ENCODE measurements around the gene NEDD4L.

- TF ChIP-seq CTCF (tag by site-specific recombination; IDR thresholded peaks at IDR 0.05) (no peak), SP7 (tag by site-specific recombination; IDR thresholded peaks at IDR 0.05) (no peak), ZNF48 (tag by site-specific recombination; IDR thresholded peaks at IDR 0.05) (no peak), ZNF704 (tag by site-specific recombination; IDR thresholded peaks at IDR 0.05) (no peak), BCL11A (tag by site-specific recombination; IDR thresholded peaks at IDR 0.05; ENCODE audit: low read depth) (no peak), ZNF660 (tag by site-specific recombination; IDR thresholded peaks at IDR 0.05) (no peak), ZNF76 (tag by site-specific recombination; IDR thresholded peaks at IDR 0.05; ENCODE audit: borderline replicate concordance, low read depth) (no peak), WT1 (tag by site-specific recombination; IDR thresholded peaks at IDR 0.05) (no peak)
- TF ChIP-seq, protein P1, sequence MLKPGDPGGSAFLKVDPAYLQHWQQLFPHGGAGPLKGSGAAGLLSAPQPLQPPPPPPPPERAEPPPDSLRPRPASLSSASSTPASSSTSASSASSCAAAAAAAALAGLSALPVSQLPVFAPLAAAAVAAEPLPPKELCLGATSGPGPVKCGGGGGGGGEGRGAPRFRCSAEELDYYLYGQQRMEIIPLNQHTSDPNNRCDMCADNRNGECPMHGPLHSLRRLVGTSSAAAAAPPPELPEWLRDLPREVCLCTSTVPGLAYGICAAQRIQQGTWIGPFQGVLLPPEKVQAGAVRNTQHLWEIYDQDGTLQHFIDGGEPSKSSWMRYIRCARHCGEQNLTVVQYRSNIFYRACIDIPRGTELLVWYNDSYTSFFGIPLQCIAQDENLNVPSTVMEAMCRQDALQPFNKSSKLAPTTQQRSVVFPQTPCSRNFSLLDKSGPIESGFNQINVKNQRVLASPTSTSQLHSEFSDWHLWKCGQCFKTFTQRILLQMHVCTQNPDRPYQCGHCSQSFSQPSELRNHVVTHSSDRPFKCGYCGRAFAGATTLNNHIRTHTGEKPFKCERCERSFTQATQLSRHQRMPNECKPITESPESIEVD (tag by site-specific recombination; IDR thresholded peaks at IDR 0.05), result no peak
- TF ChIP-seq, protein P2, sequence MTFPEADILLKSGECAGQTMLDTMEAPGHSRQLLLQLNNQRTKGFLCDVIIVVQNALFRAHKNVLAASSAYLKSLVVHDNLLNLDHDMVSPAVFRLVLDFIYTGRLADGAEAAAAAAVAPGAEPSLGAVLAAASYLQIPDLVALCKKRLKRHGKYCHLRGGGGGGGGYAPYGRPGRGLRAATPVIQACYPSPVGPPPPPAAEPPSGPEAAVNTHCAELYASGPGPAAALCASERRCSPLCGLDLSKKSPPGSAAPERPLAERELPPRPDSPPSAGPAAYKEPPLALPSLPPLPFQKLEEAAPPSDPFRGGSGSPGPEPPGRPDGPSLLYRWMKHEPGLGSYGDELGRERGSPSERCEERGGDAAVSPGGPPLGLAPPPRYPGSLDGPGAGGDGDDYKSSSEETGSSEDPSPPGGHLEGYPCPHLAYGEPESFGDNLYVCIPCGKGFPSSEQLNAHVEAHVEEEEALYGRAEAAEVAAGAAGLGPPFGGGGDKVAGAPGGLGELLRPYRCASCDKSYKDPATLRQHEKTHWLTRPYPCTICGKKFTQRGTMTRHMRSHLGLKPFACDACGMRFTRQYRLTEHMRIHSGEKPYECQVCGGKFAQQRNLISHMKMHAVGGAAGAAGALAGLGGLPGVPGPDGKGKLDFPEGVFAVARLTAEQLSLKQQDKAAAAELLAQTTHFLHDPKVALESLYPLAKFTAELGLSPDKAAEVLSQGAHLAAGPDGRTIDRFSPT (tag by site-specific recombination; IDR thresholded peaks at IDR 0.05), result no peak
Measured at GRCh38 chr18:58381676-58382411, 337.8 kb downstream of the NEDD4L start.
